NCI-H1694 treated with DMSO at 0.1 percent for 48 hours (cell line): ENCODE data around the gene ERN1.
A peak's percentile ranks its signal among the peaks of the same experiment; 100 is the strongest.

ENCODE experiments used
- DNase-seq: peaks from one replicate; lab custom pipeline; 2025; lab: John Stamatoyannopoulos, UW

ERN1 gene

DNA sequence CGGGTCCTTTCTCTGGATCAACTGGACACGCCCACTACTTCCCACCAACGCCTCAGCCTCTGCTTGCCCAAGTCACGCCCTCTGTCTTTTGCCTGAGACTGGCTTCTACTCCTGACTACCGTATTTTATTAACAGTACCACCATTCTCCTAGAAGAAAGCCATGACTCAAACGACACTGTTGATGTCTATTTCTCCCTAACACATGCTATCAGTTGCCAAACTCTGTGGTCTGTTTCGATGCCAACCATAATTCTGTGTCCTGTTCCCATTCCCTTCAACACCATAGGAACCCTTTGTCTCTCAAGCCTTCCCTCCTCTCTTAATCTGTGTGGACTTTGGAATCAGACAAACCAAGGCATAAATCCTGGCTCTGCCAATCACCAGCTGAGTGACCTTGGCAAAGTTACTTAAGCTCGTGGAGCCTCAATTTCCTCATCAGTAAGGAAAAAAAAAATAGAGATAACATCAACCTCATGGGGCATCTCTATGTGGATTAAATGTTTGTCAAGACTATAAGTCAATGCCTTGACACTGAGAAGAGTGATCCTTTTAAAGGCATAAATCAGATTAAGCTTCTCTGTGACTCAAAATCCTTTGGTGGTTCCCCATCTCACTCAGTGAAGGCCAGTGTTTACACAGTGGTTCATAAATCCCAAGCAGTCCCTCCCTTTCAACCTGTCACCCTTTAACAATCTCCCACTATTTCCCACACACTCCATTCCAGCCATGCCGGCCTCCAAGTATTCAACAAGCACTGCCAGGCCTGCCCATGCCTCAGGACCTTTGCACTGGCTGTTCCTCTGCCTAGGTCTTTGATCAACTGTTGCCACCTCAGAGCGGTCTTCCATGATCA, 45.6 kb downstream of the ERN1 start:
- no peak for DNase-seq

DNA sequence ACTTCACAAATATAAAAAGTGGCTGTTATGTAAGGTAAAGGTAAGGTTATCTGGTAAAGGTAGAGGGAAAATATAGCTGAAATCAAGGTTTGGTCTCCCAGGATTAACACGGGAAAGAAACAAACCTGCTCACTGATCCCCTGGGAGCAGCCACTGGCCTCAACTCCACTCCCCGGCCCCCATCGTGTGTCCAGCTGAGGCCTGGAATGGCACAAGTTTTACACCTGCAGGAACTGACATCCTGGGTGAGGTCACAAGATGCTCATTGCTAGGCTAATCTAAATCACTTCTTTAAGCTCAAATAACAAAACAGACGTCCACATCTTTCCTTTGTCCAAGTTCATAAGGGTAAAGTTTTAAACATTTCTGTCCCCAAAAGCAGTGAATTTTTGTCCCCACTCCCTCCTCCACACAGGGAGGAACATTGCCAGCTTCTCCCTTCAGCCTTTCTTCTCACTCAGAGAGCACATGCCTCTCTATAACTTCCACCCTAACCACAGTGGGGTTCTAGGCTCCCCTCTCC, 46.3 kb downstream of the ERN1 start:
- DNase-seq = no peak

DNA sequence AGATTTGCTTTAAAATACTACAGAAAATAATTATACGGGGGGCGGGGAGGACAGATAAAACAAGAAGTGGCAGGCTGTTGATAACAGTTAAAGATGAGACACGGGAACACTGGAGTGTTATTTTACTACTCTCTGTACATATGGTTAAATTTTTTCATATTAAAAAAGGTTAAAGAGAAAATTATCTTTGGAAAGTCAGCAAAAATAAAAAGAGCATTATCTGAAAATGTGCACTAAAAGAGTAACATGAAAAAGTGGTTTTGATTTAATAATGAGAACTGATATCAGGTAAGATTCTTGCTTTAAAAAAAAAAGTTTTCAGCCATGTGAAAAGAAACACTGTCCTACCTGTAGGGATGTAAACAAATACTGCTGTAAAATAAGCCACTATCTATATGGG, 46.9 kb downstream of the ERN1 start:
- DNase-seq = no peak

DNA sequence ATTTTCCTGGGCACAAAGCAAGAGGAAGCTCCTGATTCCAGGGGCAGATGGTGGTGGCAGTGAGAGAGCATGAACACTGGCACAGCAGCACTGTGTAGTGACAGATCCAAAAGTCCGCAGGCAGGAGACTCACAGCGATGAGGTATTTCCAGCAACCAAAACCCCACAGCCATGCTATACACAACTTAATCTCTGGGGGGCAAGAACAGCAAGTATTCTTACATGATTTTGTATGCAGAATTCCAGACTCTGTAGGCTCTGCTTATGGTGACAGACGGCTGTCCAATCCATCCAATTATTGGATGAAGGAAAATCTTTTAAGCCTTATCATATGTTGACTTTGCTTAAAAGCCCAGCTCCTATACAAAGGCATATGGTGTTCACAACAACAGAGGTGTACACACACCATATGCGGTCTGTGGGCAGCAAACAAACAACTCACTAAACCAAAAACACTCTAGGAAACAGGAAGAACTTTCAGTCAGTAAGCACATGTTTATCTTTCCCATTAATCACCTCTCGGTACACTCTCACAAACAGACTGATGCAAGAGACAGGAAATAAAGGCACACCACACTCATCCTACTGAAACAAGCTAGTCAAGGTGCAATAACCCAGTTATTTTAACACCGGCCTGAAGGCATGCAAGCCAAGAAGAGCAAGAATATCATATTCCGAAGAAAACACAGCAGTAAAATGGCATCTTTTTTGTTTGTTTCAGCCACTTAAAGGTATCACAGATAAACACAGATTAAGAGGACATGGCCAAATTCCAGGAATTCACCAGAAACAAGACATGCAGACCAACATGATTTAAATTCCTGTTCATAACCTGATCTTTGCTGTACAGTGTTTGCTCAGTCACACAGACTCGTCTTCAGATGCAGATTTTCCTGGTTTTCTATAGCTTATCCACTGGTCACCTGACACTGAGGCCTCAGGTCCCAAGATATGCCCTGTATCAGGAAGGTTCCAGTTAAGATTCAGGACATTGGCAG, 47.8 kb downstream of the ERN1 start:
- peak; percentile 96 for DNase-seq

DNA sequence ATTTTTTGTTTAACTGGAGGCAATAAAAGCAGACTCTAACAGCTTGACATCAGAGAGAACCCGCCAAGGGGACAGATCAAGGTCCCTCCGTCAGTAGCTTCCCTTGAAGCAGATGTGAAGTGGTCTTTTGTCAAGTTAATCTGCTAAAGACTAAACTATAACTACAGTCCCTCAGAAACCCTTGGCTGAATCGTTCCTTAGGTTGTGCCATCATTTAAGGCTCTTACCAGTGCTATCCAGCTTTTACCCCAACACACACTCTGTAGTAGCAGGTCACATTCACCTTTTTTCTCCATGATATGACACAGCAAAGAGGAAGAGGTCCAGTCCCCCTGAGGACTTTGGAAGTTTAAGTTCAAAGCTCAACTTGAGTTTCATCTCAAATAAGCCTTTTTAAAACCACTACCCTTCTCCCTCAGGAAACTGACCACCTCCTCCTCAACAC, 49.7 kb downstream of the ERN1 start:
- no peak for DNase-seq

DNA sequence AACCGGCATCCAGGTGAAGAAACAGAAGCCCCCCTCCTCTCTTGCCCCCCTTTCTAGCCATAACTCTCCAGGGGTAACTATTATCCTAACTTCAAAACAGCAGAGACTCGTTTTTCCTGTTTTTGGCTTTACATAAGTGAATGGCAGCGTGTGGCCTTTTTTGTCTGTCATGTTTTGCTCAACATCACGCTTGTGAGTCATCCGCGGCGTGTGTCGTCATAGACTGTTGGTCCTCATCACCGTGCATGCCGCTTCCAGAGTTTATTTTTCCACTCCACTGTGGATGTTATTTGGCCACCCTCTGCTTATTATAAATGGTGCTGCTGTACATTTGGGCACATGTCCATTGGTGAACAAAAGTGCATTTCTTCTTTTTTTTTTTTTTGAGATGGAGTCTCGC, 52.6 kb downstream of the ERN1 start:
- DNase-seq = no peak

DNA sequence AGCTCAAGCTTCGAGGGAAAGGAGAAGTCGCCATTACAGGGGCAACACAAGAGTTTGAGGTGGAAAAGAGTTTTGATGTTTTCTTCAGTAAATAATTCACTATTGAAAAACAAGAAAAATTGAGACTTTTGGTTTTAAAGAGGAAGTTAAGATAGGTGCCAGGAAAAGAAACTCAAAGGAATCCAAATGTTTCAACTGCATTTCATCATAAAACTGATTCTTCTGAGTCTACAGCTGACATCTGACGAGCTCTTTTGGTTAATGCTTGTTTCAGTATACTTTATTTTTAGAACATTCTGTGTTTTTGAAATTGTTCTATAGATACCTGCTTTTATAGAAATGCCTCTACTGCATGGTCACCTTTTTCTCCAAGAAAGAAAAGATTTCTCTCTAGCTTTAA, 54.0 kb downstream of the ERN1 start:
- no peak for DNase-seq

DNA sequence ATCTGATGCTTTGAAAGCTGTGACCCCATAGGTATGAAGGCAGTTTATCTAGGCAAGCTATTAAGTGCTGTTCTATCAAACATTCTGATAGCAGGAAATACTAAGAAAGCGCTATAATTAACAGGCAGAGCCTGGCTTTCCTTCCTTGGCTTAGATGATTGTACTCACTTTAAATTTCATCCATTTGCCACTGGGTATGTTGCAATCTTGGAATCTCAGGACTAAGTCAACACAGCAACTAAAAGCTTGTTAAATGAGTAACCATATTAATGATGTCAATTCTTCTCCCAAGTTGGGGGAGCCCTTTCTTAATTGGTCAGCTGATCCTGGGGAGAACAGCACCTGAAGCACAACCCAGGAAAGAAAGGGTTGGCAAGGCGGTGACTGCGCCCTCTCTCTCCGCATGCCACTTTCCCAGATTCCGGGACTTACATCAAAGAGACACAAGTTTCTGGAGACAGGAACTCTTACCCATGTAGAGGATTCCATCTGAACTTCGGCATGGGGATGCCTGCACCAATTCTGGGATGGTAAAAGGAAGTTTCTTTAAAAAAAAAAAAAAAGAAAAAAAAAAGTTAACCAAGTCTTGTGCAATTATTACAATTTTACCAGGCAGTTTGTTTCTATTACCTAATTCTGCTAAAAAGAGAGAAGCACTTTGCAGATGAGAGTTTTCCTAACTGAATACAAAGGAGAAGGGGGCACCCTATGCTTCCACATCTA, 55.1 kb downstream of the ERN1 start:
- DNase-seq = no peak

DNA sequence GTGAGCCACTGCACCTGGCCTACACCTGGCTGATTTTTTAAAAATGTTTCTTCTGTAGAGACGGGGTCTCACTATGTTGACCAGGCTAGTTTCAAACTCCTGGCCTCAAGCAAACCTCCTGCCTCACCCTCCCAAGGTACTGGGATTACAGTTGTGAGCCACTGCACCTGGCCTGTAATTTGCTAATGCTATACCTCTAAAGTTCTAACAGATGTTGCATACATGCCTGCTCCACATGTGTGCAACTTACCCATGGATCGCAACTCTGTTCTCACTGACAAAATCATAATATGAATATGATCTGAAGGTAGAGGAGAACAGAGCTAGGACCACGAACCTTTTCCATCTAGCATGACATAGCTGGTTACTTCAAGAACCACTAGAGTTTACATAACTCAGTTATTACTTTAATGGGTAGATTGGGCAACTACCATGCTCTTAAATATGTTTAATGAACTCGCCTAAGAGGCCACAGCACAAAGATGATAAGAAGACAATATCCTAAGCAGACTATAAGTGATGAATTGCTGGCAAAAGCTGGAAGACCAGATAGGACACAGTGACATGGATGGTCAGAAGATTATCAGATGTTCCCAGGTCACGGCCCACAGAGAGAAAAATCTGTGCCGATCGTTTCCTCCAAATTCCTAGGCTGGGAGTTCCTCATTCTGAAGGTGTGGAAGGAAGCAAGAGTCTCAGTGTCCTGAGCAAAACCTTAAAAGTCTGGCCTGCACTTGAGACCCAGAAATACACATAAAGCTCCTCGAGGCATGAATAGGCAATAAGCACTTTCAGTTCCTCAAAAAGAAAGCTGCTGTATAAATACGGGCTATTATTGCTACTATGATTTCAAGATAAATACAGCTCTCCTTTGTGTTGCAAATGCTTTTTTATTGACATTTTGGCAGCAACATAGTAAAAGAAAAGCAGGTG, 55.9 kb downstream of the ERN1 start:
- DNase-seq = no peak

DNA sequence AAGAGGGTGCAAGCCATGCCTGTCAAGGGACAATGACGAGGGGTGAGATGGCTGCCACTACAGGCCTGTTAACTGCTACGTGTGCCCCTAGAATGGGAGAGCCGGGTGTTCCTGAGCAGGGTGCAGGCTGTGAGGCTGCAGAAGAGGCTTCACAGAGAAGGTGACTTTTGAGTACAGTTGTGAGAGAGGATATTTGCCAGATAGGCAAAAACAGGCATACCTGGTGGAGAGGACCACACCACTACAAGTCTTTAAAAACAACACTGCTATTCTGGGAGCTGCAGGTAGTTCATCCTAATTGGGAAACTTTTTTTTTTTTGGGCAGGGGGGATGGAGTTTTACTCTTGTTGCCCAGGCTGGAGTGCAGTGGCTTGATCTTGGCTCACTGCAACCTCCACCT, 58.8 kb downstream of the ERN1 start:
- no peak for DNase-seq

DNA sequence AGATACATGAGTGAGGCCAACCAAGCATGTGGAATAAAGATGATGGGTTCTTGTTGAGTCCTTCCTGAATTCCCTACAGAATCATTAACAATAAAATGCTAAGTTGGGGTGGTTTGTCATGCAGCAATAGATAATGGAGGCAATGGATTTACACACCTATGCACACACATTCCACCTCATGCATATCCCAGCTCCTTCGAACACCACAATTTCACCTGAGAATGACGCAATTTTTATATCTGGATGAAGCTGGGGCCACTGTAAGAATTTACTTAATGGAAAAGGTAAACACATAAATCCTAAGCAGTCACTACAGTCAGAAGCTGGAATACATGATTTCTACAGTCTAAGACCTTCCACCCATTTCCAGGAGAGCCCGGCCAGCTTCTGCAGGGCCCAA, 59.7 kb downstream of the ERN1 start:
- DNase-seq = no peak

DNA sequence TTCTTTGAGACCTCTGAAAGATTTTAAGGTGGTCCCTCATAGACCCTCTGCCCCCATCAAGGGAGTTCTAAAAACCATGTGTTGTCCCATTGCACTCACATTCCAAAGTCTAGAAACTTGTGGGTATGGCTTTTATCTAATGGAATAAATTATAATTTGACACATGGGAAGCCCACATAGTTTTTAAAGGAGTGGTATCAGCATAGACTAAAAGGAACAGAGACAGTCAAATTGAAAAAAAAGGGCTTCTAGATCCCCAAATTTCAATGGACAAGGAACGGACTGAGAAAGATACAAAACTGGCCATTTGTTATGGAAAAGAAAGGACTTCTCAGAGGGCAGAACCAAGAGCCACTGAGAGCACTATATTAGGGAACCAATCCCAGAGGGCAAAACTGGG, 60.8 kb downstream of the ERN1 start:
- DNase-seq = no peak

DNA sequence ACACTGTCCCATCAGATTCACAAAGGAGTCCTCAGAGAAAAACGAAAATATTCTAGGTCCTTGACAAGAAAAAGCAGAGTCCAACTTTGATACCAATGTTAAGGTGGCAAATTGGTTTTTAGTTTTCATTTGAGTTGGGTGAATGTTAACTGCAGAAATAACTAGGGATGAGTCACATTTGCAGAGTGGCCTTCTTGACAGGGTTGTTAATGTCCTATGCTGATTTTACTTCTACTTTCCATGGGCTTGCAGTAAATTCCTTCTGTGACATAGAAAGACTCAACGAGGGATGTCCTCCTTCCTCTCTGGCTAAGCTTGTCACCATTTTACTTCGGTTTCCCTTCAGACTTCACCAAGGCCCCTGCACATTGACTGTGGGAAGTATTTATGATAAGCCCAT, 62.3 kb downstream of the ERN1 start:
- DNase-seq = no peak

DNA sequence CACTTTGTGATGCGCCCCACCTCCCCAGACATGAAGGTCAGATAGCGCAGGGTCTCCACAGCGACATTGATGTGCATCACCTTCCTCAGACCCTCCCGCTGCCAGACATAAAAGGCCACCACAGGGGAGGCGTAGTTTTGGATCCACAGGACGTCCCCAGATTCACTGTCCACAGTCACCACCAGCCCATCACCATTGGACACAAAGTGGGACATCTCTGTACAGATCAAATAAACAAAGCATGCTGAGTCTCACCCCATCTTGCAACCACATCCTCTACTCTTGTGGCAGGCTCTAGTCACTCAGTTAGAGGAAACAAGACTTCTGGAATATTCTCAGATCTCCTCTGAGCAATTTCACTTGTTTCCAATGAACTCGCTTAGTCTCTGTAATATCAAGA, 63.2 kb downstream of the ERN1 start:
- DNase-seq = no peak

DNA sequence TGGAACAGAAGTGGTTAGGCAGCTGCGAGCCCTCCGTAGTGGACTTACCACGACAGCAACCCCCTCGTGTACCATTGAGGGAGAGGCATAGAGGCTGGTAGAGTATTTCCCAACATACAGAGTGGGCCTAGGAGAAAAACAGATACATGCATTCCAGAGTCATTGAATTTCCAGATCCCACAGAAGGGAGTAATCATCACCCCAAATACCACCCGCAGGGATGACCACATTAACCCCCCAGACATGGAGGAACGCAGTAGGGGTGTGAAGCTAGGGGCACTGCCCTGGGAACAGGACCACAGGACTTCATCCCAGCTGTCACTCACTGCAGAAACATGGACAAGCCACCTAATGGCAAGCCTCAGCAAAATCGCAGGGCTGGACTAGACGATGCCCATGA, 64.8 kb downstream of the ERN1 start:
- DNase-seq = no peak

DNA sequence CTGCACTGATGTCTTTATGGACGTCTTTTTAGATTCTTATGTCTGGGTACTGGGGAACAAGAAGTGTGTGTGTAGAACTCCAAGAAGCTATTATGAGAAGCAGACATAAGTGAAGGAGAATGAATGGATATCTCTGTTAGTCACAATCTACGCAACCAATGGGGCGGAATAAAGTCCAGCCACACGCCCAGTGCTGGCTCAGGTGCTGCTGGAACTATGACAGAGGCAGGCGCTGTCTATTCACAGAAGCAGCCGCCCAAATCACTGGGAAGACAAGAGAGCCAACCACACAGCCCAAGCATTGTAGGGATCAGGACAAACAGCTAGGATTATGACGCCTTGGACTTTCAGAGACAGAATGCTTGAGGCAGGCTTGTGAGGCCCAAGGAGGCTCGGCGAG, 65.6 kb downstream of the ERN1 start:
- DNase-seq = no peak

DNA sequence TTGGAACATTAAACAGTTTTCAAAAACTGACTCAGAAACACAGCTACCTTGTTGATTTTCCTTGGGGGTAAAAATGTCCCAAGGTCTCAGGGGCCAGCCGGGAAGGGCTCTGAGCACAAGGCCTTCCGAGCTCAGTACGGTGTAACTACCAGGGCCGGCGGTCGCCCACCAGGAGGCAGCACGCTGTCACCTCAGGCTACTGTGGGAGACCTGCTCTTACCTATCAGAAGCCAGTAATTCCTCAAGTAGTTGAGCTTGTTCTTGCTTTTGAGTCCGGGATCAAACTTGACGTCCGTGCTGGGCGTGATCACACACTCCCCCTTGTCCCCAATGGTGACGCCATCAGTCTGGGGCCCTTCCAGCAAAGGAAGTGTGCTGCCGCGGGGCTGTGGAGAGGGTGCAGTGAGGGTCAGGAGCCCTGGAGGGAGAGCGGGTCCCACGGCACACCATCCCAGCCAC, 66.1 kb downstream of the ERN1 start:
- no peak for DNase-seq

DNA sequence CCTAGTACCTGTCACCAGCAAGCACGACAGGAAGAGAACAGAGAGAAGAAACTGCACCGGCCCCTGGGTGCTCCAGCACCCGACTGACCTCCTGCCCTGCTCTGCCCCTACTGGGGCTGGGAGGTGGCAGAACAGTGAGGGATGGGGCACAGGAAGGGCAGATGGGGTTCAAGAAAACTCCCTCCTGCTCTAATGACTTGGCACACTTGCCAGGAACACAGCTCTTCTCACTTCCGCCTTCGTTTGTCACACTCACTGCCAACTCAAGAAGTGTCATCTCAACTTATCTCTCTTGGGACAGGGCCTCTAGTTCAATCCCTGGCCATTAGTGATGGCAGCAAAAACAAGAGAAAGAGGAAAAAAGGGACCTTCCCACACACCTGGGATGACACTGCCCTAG, 66.9 kb downstream of the ERN1 start:
- DNase-seq = no peak

DNA sequence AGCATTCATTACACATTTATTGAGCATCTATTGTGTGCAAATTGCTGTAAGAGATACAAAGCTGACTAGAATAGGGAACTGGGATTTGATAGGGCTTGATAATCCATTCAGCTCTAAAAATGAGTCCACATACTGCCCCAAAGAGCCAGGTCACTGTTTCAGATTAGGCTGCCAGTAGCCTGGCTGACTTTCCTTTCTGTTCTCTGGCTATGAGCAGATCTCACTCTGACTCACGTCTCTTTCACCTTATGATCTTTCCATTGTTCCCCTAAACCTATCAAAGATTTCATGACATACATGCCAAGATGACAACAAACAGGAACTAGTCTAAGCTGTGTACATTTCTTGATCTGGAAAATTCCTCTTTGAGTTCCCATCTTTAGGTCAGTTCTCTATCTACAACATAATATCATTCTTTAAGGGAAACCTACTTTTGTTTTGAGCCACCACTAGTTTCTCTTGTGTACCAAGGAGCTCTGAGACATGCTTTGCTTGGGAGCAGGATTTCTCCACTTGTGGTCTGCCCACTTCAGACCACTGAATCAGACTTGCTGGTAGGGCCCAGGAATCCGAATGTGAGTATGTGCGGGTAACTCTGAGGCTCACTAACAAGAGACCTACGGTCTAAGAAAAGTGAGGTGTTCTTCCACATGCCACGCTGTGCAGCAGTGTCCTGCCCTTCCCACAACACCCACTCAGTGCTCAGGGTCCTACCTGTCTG, 68.6 kb downstream of the ERN1 start:
- DNase-seq = no peak

DNA sequence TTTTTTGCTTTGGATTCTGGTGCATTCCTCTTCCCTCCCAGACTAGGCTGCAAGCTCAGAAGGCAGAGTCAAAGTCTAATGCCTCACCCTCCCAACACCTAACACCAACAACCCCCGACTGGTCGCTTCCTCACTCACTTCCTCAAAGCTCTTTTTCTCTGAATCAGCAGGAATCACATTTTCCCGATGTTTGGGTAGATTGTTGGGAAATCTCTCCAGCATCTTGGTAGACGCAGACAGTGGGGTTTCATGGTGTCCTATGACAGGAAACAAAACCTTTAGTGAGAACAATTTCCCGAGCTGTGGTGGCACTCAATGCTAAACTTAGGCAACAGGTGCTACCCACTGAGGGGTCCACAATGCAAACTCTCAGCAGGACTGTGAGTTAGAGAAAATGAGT, 69.6 kb downstream of the ERN1 start:
- DNase-seq = no peak
